Adipocyte (in vitro differentiated cells): ENCODE results near the gene IL36G.
A peak's percentile ranks its signal among the peaks of the same experiment; 100 is the strongest.

ENCODE experiments used
- DNase-seq: peaks from one replicate; pipeline ENCODE4 v3.0.0-alpha.2; 2015; ENCODE audit warnings: low read depth
- H3K27me3 ChIP-seq: replicated peaks from 2 replicates; pipeline ENCODE4 v1.7.0; 2013; ENCODE audit warnings: mild to moderate bottlenecking, low read length, moderate library complexity; ENCODE audit not compliant: control insufficient read depth, insufficient read depth
- H3K36me3 ChIP-seq: 2 replicates; pipeline ENCODE4 v1.7.0; 2013; ENCODE audit warnings: low read length, mild to moderate bottlenecking, moderate library complexity; ENCODE audit not compliant: control insufficient read depth, insufficient read depth, severe bottlenecking
- H3K4me1 ChIP-seq: 2 replicates; pipeline ENCODE4 v1.7.0; 2013; ENCODE audit warnings: mild to moderate bottlenecking, low read length, moderate library complexity; ENCODE audit not compliant: control insufficient read depth, insufficient read depth
- H3K4me3 ChIP-seq: 2 replicates; pipeline ENCODE4 v1.7.0; 2013; ENCODE audit warnings: mild to moderate bottlenecking, low read length, moderate library complexity
- H3K9ac ChIP-seq: 2 replicates; pipeline ENCODE4 v1.7.0; 2013; ENCODE audit warnings: mild to moderate bottlenecking, low read length, moderate library complexity
- H3K9me3 ChIP-seq: 2 replicates; pipeline ENCODE4 v1.7.0; 2013; ENCODE audit warnings: mild to moderate bottlenecking, low read length, moderate library complexity; ENCODE audit not compliant: control insufficient read depth

Gene IL36G

DNA sequence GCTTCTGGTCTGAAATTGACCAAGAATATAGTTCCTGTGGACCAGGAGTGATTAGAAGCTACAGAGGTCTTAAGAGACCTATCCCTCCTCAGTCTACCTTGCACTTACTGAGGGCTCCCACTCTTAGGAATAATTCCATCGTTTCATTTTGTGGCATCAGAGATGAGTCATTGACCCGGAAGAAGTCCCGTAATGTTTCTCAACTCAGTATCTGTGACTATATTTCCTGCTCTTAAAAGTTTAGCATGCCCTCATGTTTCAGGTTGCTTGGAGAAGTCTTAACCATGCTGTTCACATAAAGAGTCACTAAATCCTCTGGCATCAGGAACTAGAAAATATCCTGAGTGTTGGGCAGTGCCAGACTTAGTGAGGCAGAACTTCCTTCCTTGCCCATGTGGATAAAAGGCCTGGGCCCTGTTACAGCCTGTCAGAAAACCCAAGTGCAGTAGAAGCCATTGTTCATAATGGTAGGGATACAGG is 27.3 kb downstream of the IL36G start, which contains the start of gene IL36A:
IL36A (plus strand) TSS at position 430 of the 480 bp plus-strand sequence. CDS start 413 bp downstream, outside the sequence.
- Histone ChIP-seq H3K27me3 (no peaks in the 10 kb centered on the region), H3K9ac (no peak within 1 kb of the TSS), H3K4me1 (no peaks in the 10 kb centered on the region), H3K36me3 (no peaks in the 10 kb centered on the region), H3K4me3 (no peak within 1 kb of the TSS), H3K9me3 (peaks cover 14% of the 10 kb centered on the region)
- no peak for DNase-seq

- Histone ChIP-seq H3K36me3 (no peaks in the 10 kb centered on the region), H3K27me3 (no peaks in the 10 kb centered on the region), H3K4me1 (no peaks in the 10 kb centered on the region), H3K9ac (no peak overlapping the region), H3K4me3 (no peak overlapping the region), H3K9me3 (no peaks in the 10 kb centered on the region)
- DNase-seq: no peak
These were observed 29.4 kb downstream of the IL36G start for GRCh38 chr2:113007250-113007649.

DNA sequence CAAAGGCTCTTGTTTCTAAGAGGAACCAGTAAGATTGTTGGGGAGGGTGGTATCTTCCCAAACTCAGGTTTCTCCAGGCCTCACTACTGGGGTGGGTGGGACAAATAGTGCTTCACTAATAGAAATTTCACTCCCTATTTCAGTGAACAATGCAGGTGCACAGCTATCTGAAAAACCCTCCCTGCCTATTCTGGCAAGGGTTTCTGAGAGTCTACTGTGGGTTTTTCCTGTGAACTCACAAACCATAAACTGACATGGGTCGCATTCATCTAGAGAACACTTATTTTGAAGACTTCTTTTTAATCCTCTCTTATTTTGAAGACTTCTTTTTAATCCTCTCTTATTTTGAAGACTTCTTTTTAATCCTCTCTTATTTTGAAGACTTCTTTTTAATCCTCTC is 31.8 kb downstream of the IL36G start:
- no peak for DNase-seq
- H3K9ac ChIP-seq: no peak overlapping the region
- H3K4me3 ChIP-seq: no peak overlapping the region
- H3K9me3 ChIP-seq: no peaks in the 10 kb centered on the region
- H3K4me1 ChIP-seq: no peaks in the 10 kb centered on the region
- no peaks in the 10 kb centered on the region for H3K27me3 ChIP-seq
- H3K36me3 ChIP-seq: no peaks in the 10 kb centered on the region

DNA sequence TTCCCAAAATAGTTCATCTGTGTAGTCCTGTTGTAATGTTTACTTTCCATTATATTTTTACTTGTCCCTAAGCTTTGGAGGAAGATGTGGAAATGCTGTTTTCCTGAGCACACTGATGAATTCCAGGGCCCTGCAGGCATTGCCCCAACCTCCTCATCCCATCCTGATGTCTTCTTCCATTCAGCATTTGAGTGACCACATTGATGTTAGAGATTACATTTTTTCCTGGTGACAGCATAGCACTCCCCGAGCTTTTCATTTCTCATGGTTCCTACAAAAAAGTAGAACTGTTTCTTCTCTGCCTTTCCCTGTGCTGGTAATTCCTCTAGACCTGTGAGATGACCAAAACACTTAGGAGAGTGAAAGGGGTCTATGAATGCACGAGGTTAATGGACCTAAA is 32.3 kb downstream of the IL36G start:
- H3K9ac ChIP-seq: no peak overlapping the region
- no peaks in the 10 kb centered on the region for H3K9me3 ChIP-seq
- H3K4me1 ChIP-seq: no peaks in the 10 kb centered on the region
- DNase-seq: peak; percentile 8
- H3K27me3 ChIP-seq: no peaks in the 10 kb centered on the region
- H3K36me3 ChIP-seq: no peaks in the 10 kb centered on the region
- H3K4me3 ChIP-seq: no peak overlapping the region

GRCh38 chr2:113011108-113011507 is 33.3 kb downstream of the IL36G start:
- H3K9me3 ChIP-seq: no peaks in the 10 kb centered on the region
- H3K4me3 ChIP-seq: no peak overlapping the region
- no peaks in the 10 kb centered on the region for H3K4me1 ChIP-seq
- H3K9ac ChIP-seq: no peak overlapping the region
- no peaks in the 10 kb centered on the region for H3K27me3 ChIP-seq
- no peaks in the 10 kb centered on the region for H3K36me3 ChIP-seq
- DNase-seq: no peak

GRCh38 chr2:113012436-113013335 is 34.9 kb downstream of the IL36G start:
- Histone ChIP-seq H3K9ac (no peak overlapping the region), H3K4me3 (no peak overlapping the region), H3K9me3 (no peaks in the 10 kb centered on the region), H3K4me1 (no peaks in the 10 kb centered on the region), H3K27me3 (peaks cover 10% of the 10 kb centered on the region), H3K36me3 (no peaks in the 10 kb centered on the region)
- no peak for DNase-seq

DNA sequence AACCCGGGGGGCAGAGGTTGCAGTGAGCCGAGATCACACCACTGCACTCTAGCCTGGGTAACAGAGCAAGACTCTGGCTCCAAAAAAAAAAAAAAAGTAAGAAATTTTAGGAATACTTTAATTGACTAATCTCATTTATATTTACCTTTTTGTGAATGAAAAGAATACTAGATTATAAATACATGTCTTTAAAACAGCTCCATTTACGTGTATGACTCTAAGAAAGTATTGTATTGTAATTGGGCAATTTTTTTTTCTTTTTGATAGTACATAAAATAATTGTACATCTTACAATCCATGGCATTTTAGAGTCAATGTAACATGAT is 35.5 kb downstream of the IL36G start:
- Histone ChIP-seq H3K4me3 (no peak overlapping the region), H3K27me3 (peaks cover 13% of the 10 kb centered on the region), H3K36me3 (no peaks in the 10 kb centered on the region), H3K9me3 (no peaks in the 10 kb centered on the region), H3K9ac (no peak overlapping the region), H3K4me1 (no peaks in the 10 kb centered on the region)
- no peak for DNase-seq

DNA sequence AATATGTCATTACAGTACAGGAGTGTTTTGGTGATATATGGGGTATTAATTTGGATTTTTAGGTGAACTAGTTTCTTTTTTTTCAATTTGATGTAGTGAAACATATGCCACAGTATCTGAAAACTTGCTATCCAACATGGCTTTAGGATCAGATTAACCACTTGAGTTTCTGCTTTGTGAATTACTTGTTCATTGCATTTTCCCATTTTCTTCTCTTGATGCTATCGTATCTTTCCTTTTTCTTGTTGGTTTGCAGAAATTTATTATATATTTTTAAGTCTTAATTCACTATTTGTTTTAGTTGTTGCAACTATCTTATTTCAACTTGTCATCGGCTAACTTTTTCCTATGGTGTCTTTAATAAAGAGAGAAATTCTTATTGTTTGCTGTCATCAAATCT is 36.3 kb downstream of the IL36G start:
- H3K4me3 ChIP-seq: no peak overlapping the region
- no peaks in the 10 kb centered on the region for H3K4me1 ChIP-seq
- peaks cover 21% of the 10 kb centered on the region for H3K27me3 ChIP-seq
- no peak for DNase-seq
- H3K9ac ChIP-seq: no peak overlapping the region
- no peaks in the 10 kb centered on the region for H3K9me3 ChIP-seq
- H3K36me3 ChIP-seq: no peaks in the 10 kb centered on the region

DNA sequence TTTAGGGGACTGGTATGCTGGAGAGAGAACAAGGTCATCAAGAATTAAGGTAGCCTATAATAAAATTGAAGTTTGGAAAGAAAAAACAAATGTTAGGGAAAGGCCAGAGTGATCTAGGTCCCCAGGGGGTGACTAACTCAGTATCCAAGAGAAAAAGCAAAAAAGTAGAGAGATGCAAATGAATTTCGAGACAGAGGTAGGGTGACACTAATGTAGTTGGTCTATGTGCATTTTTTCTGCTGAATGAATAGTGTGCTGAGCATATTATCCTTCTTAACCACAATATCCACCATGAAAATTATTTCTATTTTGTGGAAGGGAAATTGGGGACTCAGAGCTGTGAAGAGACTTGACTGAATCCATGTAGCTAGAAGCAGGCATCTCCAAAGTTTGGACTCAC is 37.2 kb downstream of the IL36G start:
- Histone ChIP-seq H3K9ac (no peak overlapping the region), H3K9me3 (no peaks in the 10 kb centered on the region), H3K36me3 (no peaks in the 10 kb centered on the region), H3K27me3 (peaks cover 26% of the 10 kb centered on the region), H3K4me1 (no peaks in the 10 kb centered on the region), H3K4me3 (no peak overlapping the region)
- DNase-seq: no peak

- no peaks in the 10 kb centered on the region for H3K36me3 ChIP-seq
- no peak for DNase-seq
- H3K9me3 ChIP-seq: no peaks in the 10 kb centered on the region
- no peak overlapping the region for H3K9ac ChIP-seq
- H3K4me3 ChIP-seq: no peak overlapping the region
- H3K27me3 ChIP-seq: peaks cover 26% of the 10 kb centered on the region
- no peaks in the 10 kb centered on the region for H3K4me1 ChIP-seq
These were observed 37.8 kb downstream of the IL36G start for GRCh38 chr2:113015655-113016054.

DNA sequence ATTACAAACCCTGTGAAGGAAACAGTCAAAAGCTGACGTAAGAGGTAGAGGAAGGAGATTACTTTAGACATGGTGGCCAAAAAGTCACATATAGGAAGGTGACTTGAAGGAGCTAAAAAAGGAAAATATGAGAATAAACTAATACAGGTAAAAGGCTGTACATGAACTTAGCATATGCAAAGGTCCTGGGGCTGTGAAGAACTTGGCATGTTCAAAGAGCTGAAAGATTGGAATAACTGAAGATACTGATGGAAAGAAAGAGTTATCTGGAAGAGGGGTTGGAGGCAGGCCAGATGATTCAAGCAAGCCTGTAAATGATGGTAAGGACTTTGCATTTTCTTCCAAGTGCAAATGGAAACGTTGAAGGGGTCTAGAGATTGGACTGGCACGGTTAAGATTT is 40.7 kb downstream of the IL36G start:
- no peaks in the 10 kb centered on the region for H3K4me1 ChIP-seq
- peaks cover 40% of the 10 kb centered on the region for H3K27me3 ChIP-seq
- H3K4me3 ChIP-seq: no peak overlapping the region
- no peaks in the 10 kb centered on the region for H3K9me3 ChIP-seq
- no peak overlapping the region for H3K9ac ChIP-seq
- DNase-seq: no peak
- H3K36me3 ChIP-seq: no peaks in the 10 kb centered on the region

DNA sequence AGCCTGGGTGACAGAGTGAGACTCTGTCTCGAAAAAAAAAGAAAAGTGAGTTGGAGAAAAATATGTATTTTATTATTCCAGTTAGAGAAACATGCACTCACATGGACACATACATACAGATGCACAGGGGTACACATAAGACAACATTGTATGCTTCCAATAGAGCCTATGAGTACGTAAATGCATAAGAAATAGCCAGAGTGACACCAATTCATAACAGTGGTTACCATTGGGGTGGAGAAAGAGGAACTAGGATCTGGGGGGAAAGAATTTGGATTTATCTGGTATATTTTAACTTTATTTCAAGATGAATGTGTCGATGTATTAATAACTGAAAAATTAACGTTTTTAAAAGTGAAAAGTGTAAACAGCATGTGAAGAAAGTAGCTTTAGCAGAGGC is 43.5 kb downstream of the IL36G start:
- no peaks in the 10 kb centered on the region for H3K36me3 ChIP-seq
- DNase-seq: no peak
- H3K4me3 ChIP-seq: no peak overlapping the region
- no peaks in the 10 kb centered on the region for H3K9me3 ChIP-seq
- no peaks in the 10 kb centered on the region for H3K4me1 ChIP-seq
- H3K27me3 ChIP-seq: peaks cover 67% of the 10 kb centered on the region
- no peak overlapping the region for H3K9ac ChIP-seq
